ENCODE results near the gene DST. TPM values are rescaled to one million over a fixed set of nuclear protein-coding genes. Genes with fewer than 3 reads are reported as not detected.

Gene DST
- total and polyA plus RNA-seq, 2 donors (not counting 1 experiment from before 2014, with no cell fraction given): 1.5 to 1.9 TPM

DNA sequence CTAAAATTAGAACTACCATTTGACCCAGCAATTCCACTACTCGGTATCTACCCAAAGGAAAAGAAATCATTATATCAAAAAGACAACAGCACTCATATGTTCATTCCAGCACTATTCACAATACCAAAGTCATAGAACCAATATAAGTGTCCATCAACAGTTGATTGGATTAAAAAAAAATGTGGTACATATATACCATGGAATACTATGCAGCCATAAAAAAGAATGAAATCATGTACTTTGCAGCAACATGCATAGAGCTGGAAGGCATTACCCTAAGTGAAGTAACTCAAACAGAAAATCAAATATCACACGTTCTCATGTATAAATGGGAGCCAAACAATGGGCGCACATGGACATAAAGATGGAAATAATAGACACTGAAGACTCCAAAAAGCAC, 163.3 kb downstream of the DST start:
- ChIA-PET POLR2A (no interaction called here), CTCF (no interaction called here)
- Mint-ChIP-seq H3K27ac (no peak overlapping the region), H3K4me1 (no peaks in the 10 kb centered on the region), H3K4me3 (no peak overlapping the region), H3K27me3 (no peaks in the 10 kb centered on the region), H3K9me3 (ENCODE audit: insufficient read depth) (peaks cover 4% of the 10 kb centered on the region)
- H3K27ac ChIP-seq (ENCODE audit: low read length in 2 of 2): no peak overlapping the region
- no peak overlapping the region for H3K4me3 ChIP-seq (ENCODE audit: control extremely low read depth in 1 of 5, extremely low read depth in 1 of 5, insufficient read depth in 1 of 5, low read depth in 2 of 5, low read length in 4 of 5)
- H3K79me2 ChIP-seq (ENCODE audit: control insufficient read depth, insufficient read depth, low read length): no peaks in the 10 kb centered on the region
- intact Hi-C loops (cut with micrococcal nuclease): no loop called here
- DNase-seq (no peak), ATAC-seq (ENCODE audit: low read depth) (no peak)
- H3K4me1 ChIP-seq (ENCODE audit: control insufficient read depth in 2 of 2, insufficient read depth in 2 of 2, low read length in 2 of 2): no peaks in the 10 kb centered on the region
- no peak overlapping the region for H3K9ac ChIP-seq (ENCODE audit: low read length)
- no peaks in the 10 kb centered on the region for H3K36me3 ChIP-seq (replicated peaks in 1 of 2; ENCODE audit: control extremely low read depth in 1 of 2, control insufficient read depth in 1 of 2, extremely low read depth in 1 of 2, insufficient read depth in 2 of 2, low read length in 1 of 2)
- H4K20me1 ChIP-seq (ENCODE audit: control insufficient read depth, insufficient read depth, low read length, poor library complexity, severe bottlenecking): no peaks in the 10 kb centered on the region
- H3K4me2 ChIP-seq (replicated peaks; ENCODE audit: low read depth, low read length, poor library complexity, severe bottlenecking): no peak overlapping the region
- 100% methylated on average over 1 of the region's 3 CpGs for WGBS (ENCODE audit: insufficient coverage)
- H3K9me3 ChIP-seq (ENCODE audit: control extremely low read depth in 1 of 3, control insufficient read depth in 2 of 3, insufficient read depth in 1 of 3, low read length in 2 of 3): no peaks in the 10 kb centered on the region
- no peak for TF ChIP-seq EZH2 (IDR thresholded peaks at IDR 0.05; ENCODE audit: borderline replicate concordance, insufficient read depth, low read depth, low read length, poor library complexity, severe bottlenecking)
- TF ChIP-seq, protein P1, sequence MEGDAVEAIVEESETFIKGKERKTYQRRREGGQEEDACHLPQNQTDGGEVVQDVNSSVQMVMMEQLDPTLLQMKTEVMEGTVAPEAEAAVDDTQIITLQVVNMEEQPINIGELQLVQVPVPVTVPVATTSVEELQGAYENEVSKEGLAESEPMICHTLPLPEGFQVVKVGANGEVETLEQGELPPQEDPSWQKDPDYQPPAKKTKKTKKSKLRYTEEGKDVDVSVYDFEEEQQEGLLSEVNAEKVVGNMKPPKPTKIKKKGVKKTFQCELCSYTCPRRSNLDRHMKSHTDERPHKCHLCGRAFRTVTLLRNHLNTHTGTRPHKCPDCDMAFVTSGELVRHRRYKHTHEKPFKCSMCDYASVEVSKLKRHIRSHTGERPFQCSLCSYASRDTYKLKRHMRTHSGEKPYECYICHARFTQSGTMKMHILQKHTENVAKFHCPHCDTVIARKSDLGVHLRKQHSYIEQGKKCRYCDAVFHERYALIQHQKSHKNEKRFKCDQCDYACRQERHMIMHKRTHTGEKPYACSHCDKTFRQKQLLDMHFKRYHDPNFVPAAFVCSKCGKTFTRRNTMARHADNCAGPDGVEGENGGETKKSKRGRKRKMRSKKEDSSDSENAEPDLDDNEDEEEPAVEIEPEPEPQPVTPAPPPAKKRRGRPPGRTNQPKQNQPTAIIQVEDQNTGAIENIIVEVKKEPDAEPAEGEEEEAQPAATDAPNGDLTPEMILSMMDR (IDR thresholded peaks at IDR 0.05): no peak
- H3K27me3 ChIP-seq (replicated peaks in 1 of 4; ENCODE audit: control extremely low read depth in 1 of 4, control insufficient read depth in 3 of 4, insufficient read depth in 4 of 4, low read length in 3 of 4): no peaks in the 10 kb centered on the region
- no peak overlapping the region for H2AFZ ChIP-seq (ENCODE audit: insufficient read depth, low read depth, low read length, poor library complexity, severe bottlenecking)

DNA sequence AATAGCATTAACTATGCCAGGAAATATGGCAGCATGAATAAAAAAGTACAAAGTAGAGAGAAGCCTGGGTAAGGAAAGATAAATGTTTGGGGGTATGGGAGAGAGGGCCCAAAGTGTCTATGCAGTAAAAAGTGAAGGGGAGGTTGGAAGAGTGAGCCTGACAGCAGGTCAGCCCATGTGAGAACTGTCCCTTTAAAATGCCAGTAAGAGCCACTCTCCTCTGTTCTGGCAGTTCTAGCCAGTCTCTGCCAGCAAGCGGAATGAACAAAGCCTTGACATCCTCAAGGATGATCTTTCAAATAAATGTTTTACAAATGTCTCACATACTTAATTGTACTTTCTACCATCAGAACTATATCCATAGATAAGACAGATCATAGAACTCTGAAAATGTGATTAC, 164.5 kb downstream of the DST start:
- H3K79me2 ChIP-seq (ENCODE audit: control insufficient read depth, insufficient read depth, low read length): no peaks in the 10 kb centered on the region
- no peaks in the 10 kb centered on the region for H3K4me1 ChIP-seq (ENCODE audit: control insufficient read depth in 2 of 2, insufficient read depth in 2 of 2, low read length in 2 of 2)
- TF ChIP-seq, protein P1 (IDR thresholded peaks at IDR 0.05): no peak
- TF ChIP-seq EZH2 (IDR thresholded peaks at IDR 0.05; ENCODE audit: borderline replicate concordance, insufficient read depth, low read depth, low read length, poor library complexity, severe bottlenecking): no peak
- H4K20me1 ChIP-seq (ENCODE audit: control insufficient read depth, insufficient read depth, low read length, poor library complexity, severe bottlenecking): no peaks in the 10 kb centered on the region
- no peaks in the 10 kb centered on the region for H3K27me3 ChIP-seq (replicated peaks in 1 of 4; ENCODE audit: control extremely low read depth in 1 of 4, control insufficient read depth in 3 of 4, insufficient read depth in 4 of 4, low read length in 3 of 4)
- H3K36me3 ChIP-seq (replicated peaks in 1 of 2; ENCODE audit: control extremely low read depth in 1 of 2, control insufficient read depth in 1 of 2, extremely low read depth in 1 of 2, insufficient read depth in 2 of 2, low read length in 1 of 2): no peaks in the 10 kb centered on the region
- no peak overlapping the region for H3K4me2 ChIP-seq (replicated peaks; ENCODE audit: low read depth, low read length, poor library complexity, severe bottlenecking)
- ATAC-seq (ENCODE audit: low read depth): no peak
- no peak overlapping the region for H3K27ac ChIP-seq (ENCODE audit: low read length in 2 of 2)
- no peaks in the 10 kb centered on the region for H3K9me3 ChIP-seq (ENCODE audit: control extremely low read depth in 1 of 3, control insufficient read depth in 2 of 3, insufficient read depth in 1 of 3, low read length in 2 of 3)
- ChIA-PET POLR2A (no interaction called here), CTCF (no interaction called here)
- 100% methylated on average over 1 of the region's 1 CpG for WGBS (ENCODE audit: insufficient coverage)
- intact Hi-C loops (cut with micrococcal nuclease): no loop called here
- H2AFZ ChIP-seq (ENCODE audit: insufficient read depth, low read depth, low read length, poor library complexity, severe bottlenecking): no peak overlapping the region
- DNase-seq: no peak
- peaks cover 4% of the 10 kb centered on the region for H3K9me3 Mint-ChIP-seq (ENCODE audit: insufficient read depth)
- H3K4me1 Mint-ChIP-seq: no peaks in the 10 kb centered on the region
- H3K4me3 ChIP-seq (ENCODE audit: control extremely low read depth in 1 of 5, extremely low read depth in 1 of 5, insufficient read depth in 1 of 5, low read depth in 2 of 5, low read length in 4 of 5): no peak overlapping the region
- H3K27ac Mint-ChIP-seq: no peak overlapping the region
- H3K9ac ChIP-seq (ENCODE audit: low read length): no peak overlapping the region
- no peaks in the 10 kb centered on the region for H3K27me3 Mint-ChIP-seq
- H3K4me3 Mint-ChIP-seq: no peak overlapping the region

Data from B cell (primary cell).